Stimulated activated CD8-positive, alpha-beta memory T cell treated with anti-CD3 and anti-CD28 coated beads, Interleukin-15, amount 100 ng/mL, for 4 hours (primary cell): ENCODE data around the gene STOX1.
"Not testable (repeated sequence)": the region's sequence is repeated elsewhere in the genome, so short reads cannot be mapped to it uniquely, and the experiment has no call there.

Source experiments
- DNase-seq, 2 donors: peaks; one replicate each; pipeline ENCODE4 v3.0.0-alpha.2; 2020; ENCODE audit warnings: low read depth in 2 of 2

STOX1 gene

DNA sequence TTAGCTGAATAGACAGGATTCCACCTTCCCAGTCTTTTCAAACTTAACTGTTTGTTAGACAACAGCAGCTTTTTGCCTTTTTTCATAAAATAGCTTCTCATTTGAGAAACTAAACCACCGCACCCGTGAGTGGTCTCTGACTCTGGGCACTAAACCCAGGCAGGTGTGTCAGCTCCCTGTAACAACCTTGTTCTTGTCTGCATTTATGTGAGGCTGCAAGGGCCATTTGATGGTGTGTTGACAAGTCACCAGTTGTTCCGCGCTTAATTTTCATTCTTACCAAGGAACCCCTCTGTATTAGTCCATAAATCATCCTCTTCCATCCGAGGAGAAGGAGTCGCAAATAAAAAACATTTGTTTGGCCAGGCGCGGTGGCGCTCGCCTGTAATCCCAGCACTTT lies 1.5 kb downstream of the STOX1 start:
- no peak for DNase-seq

DNA sequence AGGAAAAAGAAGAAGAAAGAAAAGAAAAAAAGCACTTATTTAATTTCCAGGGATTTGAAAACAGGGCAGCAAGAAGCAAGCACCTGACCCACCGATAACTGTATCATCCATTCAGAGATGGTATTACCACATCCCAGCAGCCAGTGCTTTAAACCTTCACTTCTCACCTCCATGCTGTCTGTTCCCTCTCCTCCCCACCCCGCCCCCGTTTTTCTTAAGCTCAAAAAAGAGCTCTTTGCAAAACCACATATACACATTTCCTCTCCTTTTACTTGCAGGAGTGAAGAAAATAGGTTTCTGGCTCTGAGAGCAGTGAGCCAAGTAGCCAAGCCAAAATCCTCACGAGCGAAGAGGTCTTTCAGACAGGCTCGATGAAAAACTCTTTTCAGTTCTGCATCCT lies 2.2 kb downstream of the STOX1 start:
- DNase-seq: no peak

DNA sequence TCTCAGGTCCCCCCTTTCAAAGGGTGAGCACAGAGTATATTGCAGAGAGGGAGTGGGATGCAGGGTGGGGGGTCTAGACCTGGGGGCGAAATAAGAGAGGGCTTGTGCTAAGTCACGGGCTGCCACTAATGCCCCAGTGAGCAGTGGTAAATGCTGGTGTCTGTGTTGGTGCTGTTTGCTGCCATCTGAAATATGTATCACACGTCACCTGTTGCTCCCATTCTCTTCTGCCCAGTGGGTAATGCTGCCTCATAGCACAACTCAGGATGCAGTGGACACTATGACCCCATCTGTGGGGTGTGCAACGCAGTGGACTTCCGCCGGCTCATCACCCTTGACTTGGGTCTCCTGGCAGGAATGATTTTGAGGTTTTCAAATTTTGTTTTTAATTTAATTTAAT lies 2.6 kb downstream of the STOX1 start:
- DNase-seq: no peak

DNA sequence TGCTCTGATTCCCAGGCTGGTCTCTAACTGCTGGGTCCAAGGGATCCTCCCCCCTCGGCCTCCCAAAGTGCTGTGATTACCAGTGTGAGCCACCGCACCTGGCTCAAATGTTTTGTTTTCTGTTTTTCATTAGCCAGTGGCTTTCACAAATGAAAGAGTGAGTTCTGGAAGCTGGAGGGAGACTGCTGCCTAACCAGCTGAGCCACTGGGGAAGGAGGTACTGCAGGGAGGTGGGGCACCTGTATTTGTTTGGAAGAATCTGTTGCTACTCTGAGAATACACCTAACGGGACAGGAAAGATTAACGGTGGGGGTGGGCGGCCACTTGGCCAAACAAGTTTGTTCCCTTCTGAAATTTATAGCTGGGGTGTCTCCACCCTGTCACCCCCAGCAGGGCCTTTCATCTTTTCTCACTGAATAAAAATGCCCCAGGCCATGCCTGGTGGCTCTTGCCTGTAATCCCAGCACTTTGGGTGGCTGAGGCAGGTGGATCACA lies 4.7 kb downstream of the STOX1 start:
- DNase-seq: no peak

DNA sequence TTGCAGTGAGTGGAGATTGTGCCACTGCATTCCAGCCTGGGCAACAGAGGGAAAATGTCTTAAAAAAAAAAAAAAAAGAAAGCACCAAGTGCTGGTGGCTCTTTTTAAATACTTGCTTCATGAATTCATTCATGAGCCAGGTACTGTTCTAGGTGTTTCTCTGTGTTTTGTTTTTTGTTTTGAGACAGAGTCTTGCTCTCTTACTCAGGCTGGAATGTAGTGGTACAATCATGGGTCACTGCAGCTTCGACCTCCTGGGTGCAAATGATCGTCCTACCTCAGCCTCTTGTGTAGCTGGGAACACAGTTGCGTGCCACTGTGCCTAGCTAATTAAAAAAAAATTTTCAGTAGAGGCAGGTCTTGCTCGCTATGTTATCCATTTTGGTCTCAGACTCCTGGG lies 5.3 kb downstream of the STOX1 start:
- no peak for DNase-seq

DNA sequence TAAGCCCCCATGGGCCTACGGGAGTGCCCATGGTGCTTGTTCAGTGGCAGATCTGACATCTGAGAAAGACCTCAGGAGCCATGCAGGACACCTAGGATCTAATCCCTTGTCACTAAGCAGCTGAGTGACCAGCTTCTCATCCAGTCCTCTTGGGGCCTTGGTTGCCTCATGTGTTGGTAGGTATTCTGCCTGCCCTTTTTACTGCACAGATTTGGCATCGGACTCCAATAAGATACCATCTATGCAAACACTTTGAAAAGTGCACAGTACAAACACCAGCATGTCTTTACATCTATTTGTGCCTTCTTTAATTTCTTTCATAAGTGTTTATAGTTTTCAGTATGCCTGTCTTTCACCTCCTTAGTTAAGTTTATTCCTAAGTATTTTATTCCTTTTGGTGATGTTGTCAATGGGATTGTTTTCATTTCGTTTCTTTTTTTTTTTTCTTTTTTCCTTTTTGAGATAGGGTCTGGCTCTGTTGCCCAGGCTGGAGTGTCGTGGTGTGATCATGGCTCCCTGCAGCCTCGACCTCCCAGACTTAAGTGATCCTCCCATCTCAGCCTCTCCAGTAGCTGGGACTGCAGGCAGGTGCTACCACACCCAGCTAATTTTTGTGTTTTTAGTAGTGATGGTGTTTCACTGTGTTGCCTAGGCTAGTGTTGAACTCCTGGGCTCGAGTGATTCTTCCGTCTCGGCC lies 10.4 kb downstream of the STOX1 start:
- no peak for DNase-seq

DNA sequence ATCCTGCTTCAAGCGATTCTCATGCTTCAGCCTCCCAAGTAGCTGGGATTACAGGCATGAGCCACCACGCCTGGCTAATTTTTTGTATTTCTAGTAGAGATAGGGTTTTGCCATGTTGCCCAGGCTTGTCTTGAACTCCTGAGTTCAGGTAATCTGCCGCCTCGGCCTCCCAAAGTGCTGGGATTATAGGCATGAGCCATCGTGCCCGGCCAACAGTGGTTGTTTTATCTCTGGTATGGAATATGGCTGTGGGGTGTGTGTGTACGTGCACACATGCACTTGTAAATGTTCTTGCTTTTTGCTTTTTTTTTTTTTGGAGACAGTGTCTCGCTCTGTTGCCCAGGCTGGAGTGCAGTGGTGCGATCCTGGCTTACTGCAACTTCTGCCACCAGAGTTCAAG lies 13.3 kb downstream of the STOX1 start:
- DNase-seq: not testable (repeated sequence)

DNA sequence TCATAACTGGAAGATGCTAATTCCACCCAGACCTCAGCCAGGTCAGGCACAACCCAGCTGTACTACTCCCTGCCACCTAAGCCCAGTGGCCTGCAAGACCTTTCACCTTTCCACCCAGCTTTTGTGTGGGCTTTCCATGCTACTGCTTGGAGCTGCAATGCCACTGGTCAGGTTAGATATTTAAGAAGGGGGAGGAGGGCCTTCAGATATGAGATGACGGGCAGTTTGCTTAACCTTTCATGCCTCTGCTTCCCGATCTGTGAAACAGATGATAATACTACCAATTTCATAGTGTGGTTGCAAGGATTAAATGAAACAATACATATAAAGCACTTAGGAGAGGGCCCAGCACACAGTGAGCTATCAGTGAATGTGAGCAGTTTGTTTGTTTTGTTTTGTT lies 20.9 kb downstream of the STOX1 start:
- DNase-seq: no peak

DNA sequence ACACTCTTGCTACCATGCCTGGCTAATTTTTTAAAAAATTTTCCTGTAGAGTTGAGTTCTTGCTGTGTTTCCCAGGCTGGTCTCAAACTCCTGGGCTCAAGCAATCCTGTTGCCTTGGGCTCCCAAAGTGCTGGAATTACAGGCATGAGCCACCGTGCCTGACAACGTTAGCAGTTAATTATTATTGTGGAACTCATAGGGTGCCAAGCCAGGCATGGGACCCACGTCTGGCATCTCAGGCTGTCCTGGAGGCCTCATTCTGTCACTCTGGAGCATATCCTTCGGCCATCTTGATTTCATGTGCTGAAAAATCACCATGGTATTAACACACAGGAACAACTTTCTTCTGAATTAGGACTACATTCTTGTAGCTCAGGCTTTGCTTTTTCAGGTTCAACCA lies 21.5 kb downstream of the STOX1 start:
- no peak for DNase-seq

DNA sequence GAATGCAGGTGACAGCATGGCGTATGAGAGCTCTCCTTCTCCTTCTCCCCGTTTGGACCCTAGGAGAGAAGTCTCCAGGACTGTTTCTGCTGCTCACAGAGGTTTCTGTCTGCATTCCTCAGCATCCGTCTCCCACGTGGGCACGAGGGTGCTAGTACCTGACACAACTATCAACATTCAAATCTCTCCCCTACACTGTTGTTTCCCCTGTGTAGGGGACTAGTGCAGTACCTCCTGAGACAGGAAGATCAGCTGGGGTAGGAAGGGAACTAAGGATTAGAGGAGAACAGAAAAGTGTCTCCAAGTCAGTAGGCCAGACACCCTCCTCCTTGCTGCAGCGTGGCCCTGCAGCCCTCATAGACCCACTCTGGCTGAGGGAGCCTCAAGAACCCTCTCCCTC lies 29.0 kb downstream of the STOX1 start:
- DNase-seq: no peak

DNA sequence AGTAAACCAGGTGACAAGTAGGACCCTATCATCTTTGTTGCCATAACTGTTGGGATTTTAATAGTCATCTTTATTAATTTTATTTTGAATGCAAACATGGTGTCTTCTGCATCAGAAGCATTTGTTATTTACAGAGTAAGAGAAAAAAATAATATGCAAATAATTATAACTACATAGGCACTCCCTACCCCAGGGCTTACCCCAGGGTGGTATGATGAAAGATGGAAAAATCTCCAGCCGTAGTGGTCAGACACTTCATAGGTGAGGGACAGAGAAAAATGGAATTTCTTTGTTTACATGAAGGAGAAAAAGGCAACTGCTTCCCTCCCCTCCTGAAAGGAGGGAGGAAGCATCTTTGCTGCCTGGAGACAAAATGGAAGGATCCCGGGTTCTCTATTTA lies 29.7 kb downstream of the STOX1 start:
- no peak for DNase-seq

DNA sequence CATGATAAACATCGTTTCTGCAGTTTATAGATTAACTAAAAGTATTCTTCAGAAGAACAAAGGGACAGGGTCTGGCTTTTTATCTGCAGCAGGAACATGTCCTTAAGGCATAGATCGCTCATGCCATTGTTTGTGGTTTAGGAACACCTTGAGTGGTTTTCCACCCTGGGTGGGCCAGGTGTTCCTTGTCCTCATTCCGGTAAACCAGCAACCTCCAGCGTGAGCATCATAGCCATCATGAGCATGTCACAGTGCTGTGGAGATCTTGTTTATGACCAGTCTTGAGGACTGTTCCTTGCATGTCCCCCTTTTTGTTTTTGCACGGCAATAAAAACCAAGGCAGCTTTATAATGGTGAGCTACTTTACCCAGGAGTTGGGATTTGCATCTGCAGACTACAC lies 33.9 kb downstream of the STOX1 start:
- no peak for DNase-seq

DNA sequence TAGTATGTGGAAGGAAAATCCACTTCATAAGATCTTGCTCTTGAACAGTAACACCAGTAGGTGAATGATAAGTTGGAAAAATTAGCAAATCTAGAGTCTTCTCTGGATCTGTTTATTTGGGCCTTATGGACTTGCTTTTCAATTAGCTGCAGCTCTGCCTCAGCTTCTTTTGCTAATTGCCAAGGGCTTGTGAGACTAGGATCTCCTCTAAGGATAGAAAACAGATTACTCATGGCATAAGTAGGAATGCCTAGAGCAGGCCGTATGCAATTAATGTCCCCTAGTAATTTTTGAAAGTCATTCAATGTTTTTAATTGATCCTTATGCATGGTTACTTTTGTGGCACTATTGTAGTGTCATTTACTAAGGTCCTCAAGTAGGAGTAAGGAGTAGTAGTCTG lies 37.3 kb downstream of the STOX1 start:
- DNase-seq: no peak

DNA sequence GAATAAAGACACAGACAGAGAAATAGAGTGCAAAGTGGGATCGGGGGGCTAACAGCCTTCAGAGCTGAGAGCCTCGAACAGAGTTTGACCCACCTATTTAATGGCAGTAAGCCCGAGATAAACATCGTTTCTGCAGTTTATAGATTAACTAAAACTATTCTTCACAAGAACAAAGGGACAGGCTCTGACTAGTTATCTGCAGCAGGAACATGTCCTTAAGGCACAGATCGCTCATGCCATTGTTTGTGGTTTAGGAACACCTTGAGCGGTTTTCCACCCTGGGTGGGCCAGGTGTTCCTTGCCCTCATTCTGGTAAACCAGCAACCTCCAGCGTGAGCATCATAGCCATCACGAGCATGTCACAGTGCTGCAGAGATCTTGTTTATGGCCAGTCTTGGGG lies 40.8 kb downstream of the STOX1 start:
- DNase-seq: not testable (repeated sequence)

DNA sequence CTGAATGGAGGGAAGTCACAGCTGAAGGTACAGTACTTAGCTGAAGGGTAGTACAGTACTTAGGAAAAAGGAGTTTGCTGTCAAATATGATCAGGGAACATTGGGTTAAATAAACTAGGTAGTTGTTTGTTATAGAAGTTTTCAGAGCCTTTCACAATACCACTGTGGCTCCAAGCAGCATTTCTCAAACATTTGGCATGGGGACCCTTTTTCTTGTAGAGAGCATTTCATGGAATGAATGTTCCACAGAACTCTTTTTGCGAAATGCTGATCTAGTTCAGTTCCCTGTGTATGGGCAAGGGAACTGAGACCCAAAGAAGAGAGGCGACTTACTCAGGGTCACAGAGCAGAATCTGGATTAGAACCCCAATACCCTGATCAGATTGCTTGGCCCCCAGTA lies 42.3 kb downstream of the STOX1 start:
- no peak for DNase-seq

DNA sequence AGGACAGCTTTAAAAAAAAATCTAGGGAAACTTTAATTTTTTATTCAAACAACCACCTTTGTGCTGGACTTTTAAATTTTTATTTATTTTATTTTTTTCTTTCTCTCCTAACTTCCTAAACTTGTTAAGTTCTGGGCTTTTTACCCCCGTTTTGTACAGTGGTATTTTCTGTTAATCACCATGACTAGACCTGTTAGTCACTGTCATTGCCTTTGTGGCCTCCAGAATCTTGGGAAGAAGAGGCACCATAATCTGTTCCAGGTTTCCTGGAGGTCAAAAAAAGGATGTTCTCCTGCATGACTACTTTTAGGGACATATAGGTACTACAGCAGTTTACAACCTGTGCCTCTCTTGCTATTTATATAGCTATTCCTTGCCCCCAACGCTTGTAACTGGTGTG lies 42.7 kb downstream of the STOX1 start:
- DNase-seq: no peak

DNA sequence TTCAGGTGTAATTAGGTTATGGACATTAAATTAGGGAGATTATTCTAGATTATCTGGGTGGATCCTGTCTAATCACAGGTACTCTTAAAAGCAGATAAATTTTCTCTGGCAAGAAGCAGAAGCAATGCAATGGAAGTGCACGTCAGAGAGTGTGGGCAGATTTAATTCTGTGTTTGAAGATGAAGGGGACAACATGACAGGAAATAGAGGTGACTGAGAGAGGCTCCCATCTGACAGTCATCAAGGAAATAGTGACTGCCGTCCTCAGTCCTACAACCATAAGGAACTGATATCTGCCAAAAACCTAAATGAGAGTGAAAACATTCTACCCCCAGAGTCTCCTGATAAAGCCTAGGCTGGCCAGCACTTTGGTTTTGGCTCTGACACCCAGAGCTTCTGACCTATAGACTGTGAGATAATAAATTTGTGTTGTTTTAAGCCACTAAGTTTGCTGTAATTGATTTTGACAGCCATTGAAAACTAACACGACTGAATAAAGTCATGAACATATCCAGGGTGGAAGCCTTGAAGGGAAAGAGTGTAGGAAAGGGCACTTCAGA lies 43.3 kb downstream of the STOX1 start:
- no peak for DNase-seq

DNA sequence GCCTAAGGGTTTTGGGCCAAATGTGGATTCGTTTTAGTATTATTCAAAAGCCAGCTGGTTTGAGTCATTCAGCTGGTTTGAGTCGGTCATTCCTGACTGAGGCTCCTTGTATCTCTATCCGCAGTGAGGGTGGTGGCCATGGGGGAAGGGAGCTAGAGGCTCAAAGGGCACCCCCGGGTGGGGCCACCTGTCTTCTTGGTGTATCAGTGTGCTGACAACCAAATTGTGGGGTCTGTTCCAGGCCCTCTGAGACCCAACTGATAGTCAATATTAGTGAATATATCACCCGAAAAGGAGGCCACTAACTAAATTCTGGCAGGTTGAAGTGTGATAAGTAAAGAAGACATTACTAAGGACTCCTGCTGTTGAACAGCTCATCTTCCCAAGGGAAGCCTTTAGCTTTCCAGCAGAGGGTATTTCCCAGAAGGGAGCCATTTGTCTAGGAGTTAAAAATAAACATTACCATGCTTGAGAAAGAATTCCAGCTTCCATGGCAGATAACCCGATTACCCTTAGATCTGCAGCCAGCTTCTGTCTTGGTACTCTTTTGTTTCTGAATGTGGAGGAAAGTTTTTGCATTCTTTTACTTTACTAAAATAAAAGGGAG lies 43.9 kb downstream of the STOX1 start:
- DNase-seq: no peak

DNA sequence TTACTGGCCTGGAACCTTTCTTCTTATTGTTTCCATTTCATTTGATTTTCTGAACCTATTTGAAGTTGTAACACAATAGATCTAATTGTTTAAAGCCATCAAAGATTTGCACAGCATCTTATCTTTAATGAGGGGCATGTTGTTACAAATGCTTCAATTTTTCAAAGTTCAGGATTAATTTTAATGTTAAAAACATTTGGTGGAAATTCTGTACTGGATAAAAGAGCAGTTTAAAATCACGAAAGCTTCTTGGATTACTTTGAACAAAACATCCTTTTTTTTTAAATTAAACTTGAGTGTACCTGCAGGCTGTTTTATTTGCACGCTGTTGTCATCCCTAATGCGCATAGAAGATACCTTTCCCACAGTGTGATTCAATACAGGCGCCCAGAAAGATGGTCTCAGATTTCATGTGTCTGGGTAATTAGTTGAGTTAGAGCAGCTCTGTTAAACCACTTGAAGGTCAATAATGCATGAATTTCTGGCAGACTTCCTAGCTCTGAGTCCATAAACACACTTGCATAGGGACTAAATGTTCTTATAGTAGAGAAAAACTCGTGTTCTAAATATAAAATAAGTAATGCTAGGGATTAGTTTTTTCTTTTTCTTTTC lies 44.5 kb downstream of the STOX1 start:
- DNase-seq: no peak

DNA sequence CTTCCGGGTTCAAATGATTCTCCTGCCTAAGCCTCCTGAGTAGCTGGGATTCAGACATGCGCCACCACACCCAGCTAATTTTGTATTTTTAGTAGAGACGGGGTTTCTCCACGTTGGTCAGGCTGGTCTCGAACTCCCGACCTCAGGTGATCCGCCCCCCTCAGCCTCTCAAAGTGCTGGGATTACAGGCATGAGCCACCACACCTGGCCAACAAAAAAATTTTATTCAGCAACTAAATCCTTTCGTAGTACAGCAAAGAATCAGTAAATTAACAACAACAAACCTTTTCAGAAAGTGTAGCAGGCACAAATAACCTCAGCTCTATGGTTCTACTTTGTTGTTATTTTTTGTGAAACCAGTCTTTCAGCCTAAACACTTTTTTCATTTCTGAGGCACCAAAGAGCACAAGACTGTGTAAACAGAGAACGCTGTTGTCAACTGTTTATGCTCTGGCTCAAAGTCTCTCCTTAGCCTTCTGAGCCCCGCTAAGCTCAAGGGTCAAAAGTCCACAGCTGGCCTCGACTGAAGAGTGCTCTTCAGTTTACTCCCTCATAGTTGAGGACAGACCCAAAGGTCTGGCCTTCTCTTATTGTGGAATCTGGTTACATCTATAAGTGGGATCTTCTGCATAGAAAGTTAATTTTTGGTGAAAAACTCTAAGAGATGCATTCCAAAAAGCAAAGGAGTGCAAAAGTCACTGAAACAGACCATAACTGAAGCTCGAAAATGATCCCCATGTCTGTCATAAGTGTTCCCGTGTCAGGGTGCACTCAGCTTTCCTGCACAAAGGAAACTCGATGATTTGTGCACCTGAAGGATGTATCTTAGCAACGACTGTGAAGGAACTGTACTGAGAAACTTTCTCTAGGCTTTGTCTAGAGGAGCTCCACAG lies 49.2 kb downstream of the STOX1 start:
- no peak for DNase-seq

DNA sequence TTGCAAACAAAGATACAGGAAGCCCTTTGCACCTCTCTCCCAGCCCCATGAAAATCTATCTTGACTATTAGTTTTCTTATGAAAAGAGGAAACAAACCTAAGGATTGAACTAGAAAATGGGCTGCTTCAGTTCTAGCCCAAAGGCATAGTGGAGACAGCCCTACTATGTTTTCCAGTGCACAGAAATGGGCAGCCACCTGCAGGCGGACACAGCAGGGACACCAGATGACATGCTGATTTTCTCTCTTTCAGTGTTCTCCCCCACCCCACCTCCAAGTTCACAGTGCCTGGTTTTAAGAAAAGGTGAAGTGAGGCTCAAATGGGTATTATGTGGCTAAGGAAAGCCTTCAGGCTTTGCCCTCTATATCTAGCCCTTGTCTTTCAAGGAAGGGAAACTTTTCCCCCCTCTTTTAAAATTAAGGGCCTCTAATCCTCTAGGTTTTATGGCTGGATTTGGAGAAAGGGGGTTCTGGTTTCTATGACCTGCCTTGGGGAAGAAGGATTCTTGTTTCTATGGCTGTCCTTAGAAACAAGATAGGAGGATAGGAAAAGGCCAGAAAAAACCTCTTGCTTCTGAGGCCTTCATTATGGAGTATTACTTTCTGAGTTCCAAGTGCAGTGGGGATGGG lies 50.3 kb downstream of the STOX1 start:
- no peak for DNase-seq

DNA sequence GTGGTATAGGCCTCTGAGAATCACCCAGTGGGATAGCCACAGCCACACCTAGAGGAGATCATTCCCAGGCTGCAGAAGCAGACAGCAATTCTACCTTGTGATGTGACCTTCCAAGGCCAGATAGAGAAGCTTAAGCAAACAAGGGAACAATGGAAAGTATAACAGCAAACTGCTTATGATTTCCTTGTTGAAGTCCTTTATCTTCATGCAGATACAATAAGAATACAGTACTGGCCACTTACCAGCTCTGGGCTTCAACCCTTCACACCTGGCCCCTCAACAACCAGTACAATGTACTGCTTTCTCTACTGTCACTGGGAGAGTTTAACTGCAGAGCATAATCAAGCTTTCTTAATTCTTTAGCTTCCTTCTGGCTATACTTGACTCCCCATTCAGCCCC lies 51.2 kb downstream of the STOX1 start:
- DNase-seq: no peak
